HG02588 (cell line): Measurements from ENCODE around the gene AP1G1.
A peak's percentile ranks its signal among the peaks of the same experiment; 100 is the strongest.
"Not testable (repeated sequence)": the region's sequence is repeated elsewhere in the genome, so short reads cannot be mapped to it uniquely, and the experiment has no call there.

ENCODE experiments used
- ATAC-seq: cut with Tn5 transposase; IDR thresholded peaks from one replicate; pipeline ENCODE4 v1.9.1; 2021; ENCODE audit warnings: mild to moderate bottlenecking, moderate library complexity; ENCODE audit not compliant: unreplicated experiment

AP1G1 gene

GRCh38 chr16:71808593-71809459, at the start of gene AP1G1:
Gene AP1G1 (minus strand): TSS chr16:71808834. CDS start chr16:71789479, 19,355 bp downstream.
- ATAC-seq: peak; percentile 71

DNA sequence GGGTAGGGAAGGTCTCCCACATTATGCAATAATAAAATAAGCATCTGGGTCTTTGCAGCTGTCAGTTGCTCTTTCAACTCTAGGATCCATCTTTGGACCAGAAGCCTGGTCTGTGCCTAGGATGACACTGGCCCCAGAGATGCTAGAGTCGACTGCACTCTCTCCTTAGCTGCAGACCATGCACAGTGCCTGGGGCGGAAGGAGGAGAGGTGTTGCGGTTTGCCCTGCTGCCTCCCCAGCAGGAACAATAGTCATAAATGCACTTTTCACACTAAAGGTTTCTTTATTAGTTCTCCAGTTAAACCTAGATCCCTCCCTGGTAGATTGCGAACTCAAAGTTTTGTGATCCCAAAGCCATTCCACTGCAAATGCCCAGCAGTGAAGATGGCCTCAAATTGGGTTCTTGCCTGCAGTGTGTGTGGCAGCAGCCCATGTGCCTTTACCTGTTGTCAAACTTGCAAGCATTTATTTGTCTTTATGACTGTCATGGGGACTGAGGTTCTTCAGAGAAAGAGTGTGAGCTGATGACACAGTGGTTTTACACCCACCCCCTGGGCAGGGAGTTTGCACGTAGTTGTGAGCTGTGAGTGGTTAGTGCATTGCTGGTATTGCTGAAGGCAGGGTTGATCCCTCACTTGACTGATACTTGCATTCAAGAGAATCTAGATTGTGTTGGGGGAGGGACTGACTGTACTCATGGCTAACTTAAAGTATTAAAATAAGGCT, 47.5 kb upstream of the AP1G1 start:
- ATAC-seq: no peak

GRCh38 chr16:71854369-71854948, 45.8 kb upstream of the AP1G1 start:
- ATAC-seq: no peak

DNA sequence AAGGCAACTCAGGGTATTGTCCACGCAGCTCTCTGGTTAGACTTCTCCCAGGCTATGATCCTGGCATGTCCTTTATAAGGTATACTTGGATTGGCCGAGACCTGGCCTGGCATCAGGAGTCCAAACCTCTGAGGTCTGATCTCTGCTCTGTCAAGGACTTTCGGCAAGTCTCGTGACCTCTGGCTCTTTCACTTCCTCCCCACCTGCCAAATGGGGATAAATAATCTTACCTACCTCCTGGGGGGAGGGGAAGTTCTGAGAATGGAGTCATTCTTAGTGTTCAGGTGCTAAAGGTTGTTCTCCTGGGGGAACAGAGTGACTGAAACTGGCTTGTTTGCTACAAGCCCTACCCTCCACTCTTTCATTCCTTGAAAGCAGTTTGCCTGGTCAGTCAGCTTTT, 44.8 kb upstream of the AP1G1 start:
- ATAC-seq: peak; percentile 52

- ATAC-seq: no peak
Observed at GRCh38 chr16:71852561-71852960, 43.9 kb upstream of the AP1G1 start.

GRCh38 chr16:71852158-71852557, 43.5 kb upstream of the AP1G1 start:
- ATAC-seq: no peak

- no peak for ATAC-seq
Observed at GRCh38 chr16:71851746-71852145, 43.1 kb upstream of the AP1G1 start.

DNA sequence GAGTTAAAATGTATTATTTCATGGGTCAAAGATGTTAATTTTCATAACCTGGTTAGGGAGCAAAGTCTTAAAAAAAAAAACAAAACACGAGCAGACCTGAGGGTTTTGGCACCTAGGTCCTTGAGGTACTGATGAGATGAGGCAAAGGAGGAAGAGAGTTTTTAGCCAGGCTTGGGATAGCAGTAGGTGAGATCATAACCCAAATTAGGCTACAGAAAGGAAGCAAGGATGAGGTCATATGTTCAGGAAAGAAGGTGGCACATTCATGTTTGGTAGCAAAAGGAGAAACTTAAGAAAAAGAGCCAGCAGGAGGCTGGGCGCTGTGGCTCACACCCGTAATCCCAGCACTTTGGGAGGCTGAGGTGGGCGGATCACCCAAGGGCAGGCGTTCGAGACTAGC, 40.0 kb upstream of the AP1G1 start:
- ATAC-seq: no peak

DNA sequence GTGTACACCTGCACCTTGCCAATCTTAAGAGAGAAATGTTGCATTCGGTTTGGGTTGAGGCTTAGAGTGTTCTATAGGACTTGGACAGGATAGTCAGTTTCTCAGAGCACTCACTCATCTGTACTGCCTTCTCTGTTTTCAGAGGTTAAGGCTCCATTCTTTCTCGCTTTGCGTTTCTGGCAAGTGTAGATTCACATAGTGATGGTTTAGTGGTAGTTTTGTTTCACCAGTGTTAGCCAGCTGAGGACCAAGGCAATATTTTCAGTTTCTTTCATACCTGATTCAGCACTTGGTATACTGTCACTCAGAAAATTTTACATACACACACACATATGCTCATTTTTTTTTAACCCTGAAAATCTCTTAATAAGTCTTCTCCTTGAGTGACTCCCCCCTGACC, 38.5 kb upstream of the AP1G1 start:
- ATAC-seq: no peak

DNA sequence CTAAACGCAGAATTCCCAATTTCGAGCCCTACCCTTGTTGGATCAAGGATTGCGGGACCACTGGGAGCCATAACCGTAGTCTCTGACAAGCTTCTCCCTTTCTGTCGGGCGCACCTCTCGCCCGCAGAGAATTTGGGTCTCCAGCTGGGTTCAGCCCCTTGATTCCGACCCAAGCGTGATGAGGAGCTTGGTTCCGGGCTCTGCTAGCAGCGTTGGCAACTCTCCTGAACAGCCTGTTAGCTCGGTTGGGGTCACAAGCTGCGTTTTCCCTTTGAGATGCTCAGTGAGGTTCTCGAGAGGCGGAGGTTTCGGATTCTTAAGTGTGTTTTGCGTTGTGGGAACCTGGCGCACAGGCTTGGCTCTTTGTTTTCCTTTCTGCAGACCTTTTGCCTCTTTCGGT, 37.8 kb upstream of the AP1G1 start:
- ATAC-seq: peak; percentile 5

- peak; percentile 67 for ATAC-seq
Observed at GRCh38 chr16:71845639-71846430, 37.2 kb upstream of the AP1G1 start, which contains the start of gene ATXN1L. Gene ATXN1L (plus strand): TSS chr16:71845976. CDS start chr16:71849741, 3,765 bp downstream.

- ATAC-seq: no peak
Observed at GRCh38 chr16:71843572-71843971, 34.9 kb upstream of the AP1G1 start.

DNA sequence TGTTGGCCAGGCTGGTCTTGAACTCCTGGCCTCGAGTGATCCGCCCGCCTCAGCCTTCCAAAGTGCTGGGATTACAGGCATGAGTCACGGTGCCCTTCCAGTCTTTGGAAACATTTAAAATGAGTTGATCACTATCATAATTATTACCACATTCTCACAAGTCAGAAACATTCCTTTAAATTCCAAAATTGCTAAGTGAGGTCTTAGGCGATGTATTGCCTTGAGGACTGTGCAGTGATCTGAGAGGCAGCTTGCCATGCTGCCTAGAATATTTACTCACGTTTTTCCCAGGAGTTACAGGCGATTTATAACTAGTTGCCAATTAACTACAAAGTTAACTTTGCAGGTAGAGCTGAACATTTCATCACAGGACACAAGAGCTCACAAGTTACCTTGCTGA, 31.4 kb upstream of the AP1G1 start:
- ATAC-seq: no peak

DNA sequence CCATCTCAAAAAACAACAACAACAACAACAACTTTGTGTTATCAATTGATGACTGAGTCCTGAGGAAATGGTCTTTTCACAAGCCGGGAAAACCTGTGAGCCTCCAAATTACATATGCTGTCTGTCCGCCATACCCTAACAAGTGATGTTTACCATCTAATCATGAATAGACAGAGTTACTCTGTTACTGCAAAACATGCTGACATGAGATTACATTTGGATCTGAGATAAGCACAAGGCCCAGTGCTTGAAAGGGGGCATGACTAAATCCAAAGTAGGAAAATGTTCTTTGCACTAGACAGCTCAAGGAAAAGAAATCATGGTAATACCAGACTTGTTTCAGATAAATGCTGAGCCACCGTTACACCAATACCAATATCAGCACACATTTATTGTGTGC, 28.5 kb upstream of the AP1G1 start:
- no peak for ATAC-seq

DNA sequence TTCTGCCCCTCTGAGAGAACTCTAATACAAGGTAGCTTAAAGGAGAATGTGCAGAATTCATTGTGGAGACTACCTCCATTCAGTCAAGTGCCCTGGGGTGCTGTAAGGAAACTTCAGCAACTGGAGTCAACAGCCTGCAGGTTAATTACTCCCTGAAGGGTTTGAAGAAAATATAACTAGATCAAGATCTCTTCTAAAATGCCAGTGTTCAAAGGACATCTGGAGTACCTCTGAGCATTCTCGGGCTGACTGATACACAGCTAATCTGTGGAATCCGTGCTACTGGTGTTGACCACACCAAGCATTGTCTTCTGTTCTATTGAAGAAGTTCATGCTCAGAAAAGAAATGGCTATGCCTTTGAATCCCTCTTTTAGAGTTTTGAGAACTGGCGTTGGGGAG, 25.7 kb upstream of the AP1G1 start:
- no peak for ATAC-seq

DNA sequence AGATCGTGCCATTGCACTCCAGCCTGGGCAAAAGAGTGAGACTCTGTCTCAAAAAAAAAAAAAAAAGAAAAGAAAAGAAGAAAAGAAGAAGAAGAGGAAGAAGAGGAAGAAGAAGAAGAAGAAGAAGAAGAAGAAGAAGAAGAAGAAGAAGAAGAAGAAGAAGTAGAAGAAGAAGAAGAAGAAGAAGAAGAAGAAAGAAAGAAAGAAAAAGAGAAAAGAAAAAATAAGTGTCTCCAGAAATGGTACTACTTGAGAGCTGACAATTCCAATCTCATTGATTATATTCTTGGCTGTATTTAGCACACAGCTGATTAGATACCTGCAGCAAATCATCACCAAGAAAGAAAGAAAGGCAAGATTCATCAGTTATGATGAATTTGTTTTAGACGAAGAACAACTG, 23.5 kb upstream of the AP1G1 start:
- not testable (repeated sequence) for ATAC-seq

GRCh38 chr16:71831698-71832097, 23.1 kb upstream of the AP1G1 start:
- not testable (repeated sequence) for ATAC-seq

DNA sequence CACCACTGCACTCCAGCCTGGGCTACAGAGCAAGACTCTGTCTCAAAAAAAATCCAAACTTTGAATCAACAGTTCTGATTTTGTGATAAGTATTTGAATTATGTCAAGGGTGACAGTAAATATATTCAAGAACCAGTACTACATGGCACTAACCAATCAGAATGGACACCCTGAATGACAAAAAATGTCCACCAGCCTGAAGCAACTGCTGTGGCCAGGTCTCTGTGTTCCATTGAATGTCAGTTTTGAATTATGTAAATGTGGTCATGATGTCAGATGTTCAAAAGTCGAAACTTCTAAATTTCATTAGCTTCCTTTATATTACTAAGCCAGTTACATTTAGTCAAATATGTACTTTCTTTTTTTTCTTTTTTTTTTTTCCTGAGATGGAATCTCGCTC, 21.7 kb upstream of the AP1G1 start:
- no peak for ATAC-seq

- no peak for ATAC-seq
Observed at GRCh38 chr16:71826533-71827017, 17.9 kb upstream of the AP1G1 start.

GRCh38 chr16:71817155-71817500, 8.5 kb upstream of the AP1G1 start:
- ATAC-seq: peak; percentile 14

GRCh38 chr16:71811261-71811803, 2.7 kb upstream of the AP1G1 start:
- ATAC-seq: no peak
